ENCODE results near the gene KMT5B.
"Not testable (repeated sequence)": the region's sequence is repeated elsewhere in the genome, so short reads cannot be mapped to it uniquely, and the experiment has no call there.

The KMT5B gene

GRCh38 chr11:68258363-68258765 is 45.3 kb upstream of the KMT5B start:
- no peak for TF ChIP-seq CTCF (IDR thresholded peaks at IDR 0.05; ENCODE audit: control extremely low read depth, extremely low read depth, low read depth, missing control alignments)
- POLR2A ChIA-PET, result no interaction called here
- DNase-seq (ENCODE audit: extremely low spot score), result no peak
- CTCF ChIA-PET, result interaction anchor here (0.8 to 8.5 kb wide), 22 partner anchors 9 to 250 kb away, joined by 3 to 197 read pairs (median 5); partner anchors contain the start of gene C11orf24

- TF ChIP-seq CTCF (IDR thresholded peaks at IDR 0.05; ENCODE audit: control extremely low read depth, extremely low read depth, low read depth, missing control alignments), result peak; percentile 72
- CTCF ChIA-PET, result interaction anchor here (0.8 to 8.5 kb wide), 33 partner anchors 9 to 249 kb away, joined by 3 to 197 read pairs (median 5); partner anchors contain the start of gene C11orf24
Observed at GRCh38 chr11:68257477-68258362, 44.6 kb upstream of the KMT5B start.

GRCh38 chr11:68256331-68256741 is 43.2 kb upstream of the KMT5B start:
- ChIA-PET CTCF (interaction anchor here (1.6 to 8.5 kb wide), 10 partner anchors 11 to 182 kb away, joined by 3 to 197 read pairs (median 18); partner anchors contain the start of gene C11orf24), POLR2A (no interaction called here)
- no peak for TF ChIP-seq CTCF (IDR thresholded peaks at IDR 0.05; ENCODE audit: control extremely low read depth, extremely low read depth, low read depth, missing control alignments)
- DNase-seq (ENCODE audit: extremely low spot score), result no peak

More at GRCh38 chr11:68257477-68258362, 44.6 kb upstream of the KMT5B start:
- POLR2A ChIA-PET, result interaction anchor here (0.5 kb wide), 1 partner anchor 149 kb away, joined by 4 read pairs; no protein-coding TSS in a partner anchor
- DNase-seq (ENCODE audit: extremely low spot score), result peak; percentile 87

GRCh38 chr11:68255526-68255925 is 42.4 kb upstream of the KMT5B start:
- no peak for TF ChIP-seq CTCF (IDR thresholded peaks at IDR 0.05; ENCODE audit: control extremely low read depth, extremely low read depth, low read depth, missing control alignments)
- CTCF ChIA-PET, result interaction anchor here (3.8 to 8.5 kb wide), 3 partner anchors 12 to 42 kb away, joined by 28 to 197 read pairs (median 41); partner anchors contain the start of gene C11orf24
- DNase-seq (ENCODE audit: extremely low spot score), result no peak
- POLR2A ChIA-PET, result no interaction called here

GRCh38 chr11:68254421-68254820 is 41.3 kb upstream of the KMT5B start:
- POLR2A ChIA-PET, result no interaction called here
- TF ChIP-seq CTCF (IDR thresholded peaks at IDR 0.05; ENCODE audit: control extremely low read depth, extremely low read depth, low read depth, missing control alignments), result no peak
- CTCF ChIA-PET, result interaction anchor here (3.0 kb wide), 1 partner anchor 43 kb away, joined by 24 read pairs; no protein-coding TSS in a partner anchor
- DNase-seq (ENCODE audit: extremely low spot score), result no peak

GRCh38 chr11:68251765-68252164 is 38.7 kb upstream of the KMT5B start:
- DNase-seq (ENCODE audit: extremely low spot score), result no peak
- ChIA-PET CTCF (interaction anchor here (1.1 to 2.9 kb wide), 7 partner anchors 9 to 49 kb away, joined by 3 to 9 read pairs (median 4); partner anchors contain the start of gene C11orf24), POLR2A (interaction anchor here (0.7 kb wide), 1 partner anchor 77 kb away, joined by 3 read pairs; no protein-coding TSS in a partner anchor)
- TF ChIP-seq CTCF (IDR thresholded peaks at IDR 0.05; ENCODE audit: control extremely low read depth, extremely low read depth, low read depth, missing control alignments), result no peak

GRCh38 chr11:68244912-68245311 is 31.8 kb upstream of the KMT5B start:
- POLR2A ChIA-PET; DNase-seq (ENCODE audit: extremely low spot score): not testable (repeated sequence)
- CTCF ChIA-PET, result interaction anchor here (1.2 kb wide), 1 partner anchor 12 kb away, joined by 4 read pairs; no protein-coding TSS in a partner anchor

GRCh38 chr11:68243847-68244246 is 30.8 kb upstream of the KMT5B start:
- POLR2A ChIA-PET, result interaction anchor here (0.6 kb wide), 1 partner anchor 9 kb away, joined by 3 read pairs; no protein-coding TSS in a partner anchor
- CTCF ChIA-PET, result interaction anchor here (1.2 to 1.4 kb wide), 3 partner anchors 13 to 34 kb away, joined by 3 to 4 read pairs (median 4); no protein-coding TSS in a partner anchor
- not testable (repeated sequence) for DNase-seq (ENCODE audit: extremely low spot score)

Measured in GM10248 (cell line).